K562 (cell line): Measurements from ENCODE around the gene AFF3. TPM values are rescaled to one million over a fixed set of nuclear protein-coding genes. Genes with fewer than 3 reads are reported as not detected.
A peak's percentile ranks its signal among the peaks of the same experiment; 100 is the strongest.

Source experiments
- ATAC-seq: fragments of 200-7000 bp; cut with Tn5 transposase; 3 replicates; pipeline ENCODE4 v1.9.1; 2020; ENCODE audit warnings: moderate library complexity
- BruUV-seq: library from RNA; stranded (reverse); fragments of 400-500 nt; replicated peaks from 2 replicates; lab custom pipeline; 2021; lab: Mats Ljungman, UMichigan
- CTCF ChIA-PET: fragments of 300-600 bp; formaldehyde crosslinking; extraction: SDS; loops from one replicate; lab custom pipeline; 2021; ENCODE audit warnings: low intra/inter-chr PET ratio; lab: Yijun Ruan, JAX
- POLR2A ChIA-PET: fragments of 300-600, 350-650 bp; sonication (Branson Sonifier 250); formaldehyde crosslinking; extraction: SDS; loops from one replicate; lab custom pipeline; 2021; ENCODE audit warnings: antibody characterized with exemption, inconsistent platforms; lab: Yijun Ruan, JAX
- DNase-seq, 4 experiments: peaks; one replicate each; pipeline versions ENCODE4 v3.0.0 to v3.0.0-alpha.2; 2011 to 2018; ENCODE audit warnings: low spot score in 3 of 4, mixed read lengths in 3 of 4; ENCODE audit errors: extremely low read depth in 1 of 4
- FAIRE-seq: peaks from 2 replicates; lab custom pipeline; 2011; peaks lifted over from hg19 to GRCh38; lab: Jason Lieb, UNC
- H2AFZ ChIP-seq: 2 replicates; pipeline ENCODE4 v1.6.0; 2011; ENCODE audit warnings: low read depth, low read length, control low read depth, inconsistent platforms
- H3K27ac ChIP-seq: fragments of 200-600 bp; 3 replicates; pipeline ENCODE4 v1.8.0; 2011; ENCODE audit warnings: low read depth, mild to moderate bottlenecking, control low read depth, inconsistent platforms, low read length, moderate library complexity, mixed read lengths; ENCODE audit errors: extremely low read depth
- H3K27me3 ChIP-seq, 2 experiments: fragments of 300-600 bp in 1 of 2; 2 replicates in 1 of 2; 3 replicates in 1 of 2; pipeline versions ENCODE4 v1.6.0 to v1.8.0; 2011; ENCODE audit warnings: inconsistent platforms in 2 of 2, low read length in 2 of 2, mild to moderate bottlenecking in 1 of 2, mixed read lengths in 1 of 2, moderate library complexity in 1 of 2; ENCODE audit not compliant: control insufficient read depth in 2 of 2, insufficient read depth in 2 of 2
- H3K36me3 ChIP-seq: fragments of 300-600 bp; 3 replicates; pipeline ENCODE4 v1.8.0; 2011; ENCODE audit warnings: mild to moderate bottlenecking, low read length, inconsistent platforms; ENCODE audit not compliant: control insufficient read depth, insufficient read depth
- H3K4me1 ChIP-seq, 2 experiments: fragments of 200-600 bp in 1 of 2; replicated peaks in 1 of 2; 2 replicates in 1 of 2; 3 replicates in 1 of 2; pipeline versions ENCODE4 v1.5.1 to v1.8.0; 2011; ENCODE audit warnings: inconsistent platforms in 2 of 2, low read length in 2 of 2, mild to moderate bottlenecking in 1 of 2, mixed read lengths in 1 of 2, moderate library complexity in 1 of 2; ENCODE audit not compliant: control insufficient read depth in 2 of 2, insufficient read depth in 2 of 2
- H3K4me2 ChIP-seq: 2 replicates; pipeline ENCODE4 v1.6.1; 2011; ENCODE audit warnings: low read length, control low read depth, inconsistent platforms, mixed read lengths; ENCODE audit not compliant: insufficient read depth
- H3K4me3 ChIP-seq: fragments of 200-600 bp; sonication (generic), shearing (Covaris generic); 2 replicates; pipeline ENCODE4 v1.5.1; 2016; ENCODE audit warnings: control low read depth, inconsistent platforms
- H3K79me2 ChIP-seq: fragments of 200-600 bp; 3 replicates; pipeline ENCODE4 v1.8.0; 2011; ENCODE audit warnings: low read length, inconsistent platforms; ENCODE audit not compliant: control insufficient read depth, insufficient read depth
- H3K9ac ChIP-seq, 2 experiments: 2 replicates each; pipeline versions ENCODE4 v1.6.0 to v1.6.1; 2011; ENCODE audit warnings: low read depth in 2 of 2, low read length in 2 of 2, control low read depth in 1 of 2, inconsistent platforms in 1 of 2, mild to moderate bottlenecking in 1 of 2, mixed read lengths in 1 of 2; ENCODE audit not compliant: insufficient read depth in 1 of 2
- H3K9me1 ChIP-seq: one replicate; pipeline ENCODE4 v1.6.0; 2011; ENCODE audit warnings: inconsistent platforms, mild to moderate bottlenecking, low read length, moderate library complexity; ENCODE audit not compliant: control insufficient read depth, insufficient read depth
- H3K9me3 ChIP-seq: replicated peaks from 2 replicates; pipeline ENCODE4 v1.5.1; 2011; ENCODE audit warnings: low read depth, low read length, inconsistent platforms; ENCODE audit not compliant: control insufficient read depth, insufficient read depth
- H4K20me1 ChIP-seq: replicated peaks from 2 replicates; pipeline ENCODE4 v1.6.1; 2011; ENCODE audit warnings: low read length, inconsistent platforms, mixed read lengths; ENCODE audit not compliant: control insufficient read depth, insufficient read depth
- C11orf30 ChIP-seq: fragments of 450-650 bp; IDR thresholded peaks from 2 replicates; pipeline ENCODE4 v1.6.1; 2016; ENCODE audit warnings: low read depth, mild to moderate bottlenecking
- FOXA3 ChIP-seq, 2 experiments: fragments of 450-650 bp in 1 of 2; sonication (generic) in 1 of 2; formaldehyde crosslinking; IDR thresholded peaks in 1 of 2; conservative IDR thresholded peaks in 1 of 2; 2 replicates each; pipeline versions ENCODE4 v1.4.0 to v1.8.0; 2020 to 2022; ENCODE audit warnings: mild to moderate bottlenecking in 2 of 2, missing genetic modification reagents in 1 of 2
- HNRNPK ChIP-seq: fragments of 200-400 bp; formaldehyde crosslinking; IDR thresholded peaks from one replicate; pipeline ENCODE4 v1.6.1; 2018; ENCODE audit warnings: mild to moderate bottlenecking, low read depth, low read length; ENCODE audit not compliant: poor library complexity, severe bottlenecking
- MAFG ChIP-seq: fragments of 450-650 bp; conservative IDR thresholded peaks from 2 replicates; pipeline ENCODE4 v1.6.1; 2016; ENCODE audit warnings: missing genetic modification characterization, missing compliant biosample characterization
- NFE2 ChIP-seq: IDR thresholded peaks from 2 replicates; pipeline ENCODE4 v1.6.1; 2014; ENCODE audit warnings: antibody characterized with exemption, low read depth
- ZNF165 ChIP-seq: fragments of 250-450 bp; sonication (Bioruptor Pico); IDR thresholded peaks from 2 replicates; pipeline ENCODE4 v1.4.0; 2020; ENCODE audit warnings: borderline replicate concordance
- ZNF316 ChIP-seq: fragments of 450-650 bp; IDR thresholded peaks from 2 replicates; pipeline ENCODE4 v1.6.1; 2016
- ZNF766 ChIP-seq: fragments of 200-800 bp; sonication (Bioruptor generic); conservative IDR thresholded peaks from 2 replicates; pipeline ENCODE4 v1.6.1; 2016; ENCODE audit warnings: missing genetic modification characterization, missing compliant biosample characterization
- WGBS: fragments of 100-300 bp; shearing (Covaris generic); methylation state at CpG from one replicate; pipeline ENCODE4 v1.1.6; 2016; ENCODE audit warnings: low coverage, mixed read lengths; ENCODE audit not compliant: insufficient coverage; ENCODE audit errors: missing lambda C conversion rate; 5-methylcytosine and 5-hydroxymethylcytosine counted together
- in situ Hi-C: fragments of 300-500 bp; cut with MboI; formaldehyde crosslinking; loops from 4 replicates; pipeline ENCODE4 v1.15.0; 2018; ENCODE audit warnings: inconsistent platforms, mixed read lengths
- intact Hi-C: fragments of 100-400 bp; cut with micrococcal nuclease; formaldehyde crosslinking; loops from 2 replicates; pipeline ENCODE4 v1.14.2; 2022
- polyA plus RNA-seq, 8 experiments: library from polyadenylated mRNA; depleted of rRNA in 4 of 8; stranded (reverse) in 5 of 8; unstranded in 3 of 8; fragments of >200 nt; fragmentation: Nextera tagmentation in 2 of 8; fragmentation: Illumina TruSeq in 1 of 8; extraction: Ambion mirVana in 2 of 8; extraction: Trizol in 1 of 8; gene quantifications; 2 replicates each; pipeline versions ENCODE4 v1.2.1 to v1.2.3, GENCODE V29; 2011 to 2014; ENCODE audit warnings: inconsistent platforms in 1 of 8, missing spikeins in 1 of 8
- total RNA-seq, 7 experiments: library from RNA; depleted of rRNA in 6 of 7; stranded (reverse); fragments of >200 nt in 6 of 7; fragmentation: Illumina TruSeq in 2 of 7; extraction: Trizol in 2 of 7; gene quantifications; 2 replicates each; pipeline versions ENCODE4 v1.2.1 to v1.2.3, GENCODE V29; 2011 to 2021; ENCODE audit warnings: low replicate concordance in 1 of 7

The AFF3 gene
- total and polyA plus RNA-seq, 9 of the 15 experiments (the other 6 are each of a cell fraction or from before 2014, with no cell fraction given), result 0.02 to 0.11 TPM; not detected in 7

DNA sequence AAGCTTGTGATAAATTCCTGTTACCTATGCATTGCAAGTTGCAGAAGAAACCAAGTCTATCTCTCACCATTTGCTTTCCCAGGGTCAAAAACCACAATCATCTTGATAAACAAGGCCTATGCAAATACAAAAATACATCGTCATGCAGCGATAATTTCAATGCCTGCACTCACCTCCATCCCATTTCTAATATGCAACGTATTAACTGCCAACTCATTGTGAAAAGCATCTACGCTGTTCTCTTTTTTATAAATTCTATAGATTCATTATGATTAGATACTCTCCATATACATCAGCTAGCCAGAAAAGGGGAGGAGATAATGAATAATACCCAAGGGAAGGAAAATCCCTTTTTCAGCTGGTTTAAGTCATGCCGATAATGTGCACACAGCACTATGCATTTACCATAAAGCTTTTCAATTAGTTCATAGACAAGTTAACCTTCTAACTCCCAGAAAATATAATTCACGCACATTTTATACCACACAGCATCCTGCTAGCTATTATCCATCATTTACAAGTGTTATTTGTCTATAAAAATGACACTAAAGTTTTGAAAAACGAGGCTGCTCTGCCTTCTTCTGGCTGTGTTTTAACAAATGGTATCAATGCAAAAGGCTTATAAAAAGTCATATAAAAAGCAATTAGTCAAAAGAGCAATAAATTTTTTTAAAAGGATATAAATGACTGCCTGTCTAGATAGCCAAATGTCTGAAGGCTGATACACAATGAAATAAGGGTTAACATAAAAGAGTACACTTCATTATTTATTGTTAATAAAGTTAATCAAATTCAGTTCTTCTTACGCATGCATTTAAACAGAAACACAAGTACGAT, 77.6 kb downstream of the AFF3 start:
- in situ Hi-C loops (no loop called here), intact Hi-C loops (no loop called here)
- ChIA-PET POLR2A (no interaction called here), CTCF (no interaction called here)
- Histone ChIP-seq H3K9me1 (no peaks in the 10 kb centered on the region), H3K36me3 (no peaks in the 10 kb centered on the region), H3K9ac (no peak overlapping the region), H4K20me1 (no peaks in the 10 kb centered on the region), H3K4me2 (no peak overlapping the region), H3K27me3 (no peaks in the 10 kb centered on the region; a peak in 2 of 5 replicates), H3K27ac (no peak overlapping the region), H3K79me2 (no peaks in the 10 kb centered on the region), H3K4me3 (no peak overlapping the region), H3K4me1 (no peaks in the 10 kb centered on the region), H3K9me3 (no peaks in the 10 kb centered on the region), H2AFZ (no peak overlapping the region)
- WGBS, result 6% methylated on average over 9 of the region's 9 CpGs
- no TSS peak for BruUV-seq
- FAIRE-seq (no peak), ATAC-seq (no peak), DNase-seq (no peak)
- no peak for TF ChIP-seq HNRNPK
- TF ChIP-seq NFE2, result peak; percentile 46
- peak in 1 of 2 experiments; percentile 75; a peak in 2 of 4 replicates for TF ChIP-seq FOXA3 (CRISPR knock-in tag; conservative IDR thresholded peaks at IDR 0.05 in 1 of 2, IDR thresholded peaks at IDR 0.05 in 1 of 2)
- peak; percentile 81 for TF ChIP-seq ZNF766
- peak; percentile 18; the same call in 1 of the 2 replicates for TF ChIP-seq C11orf30
- TF ChIP-seq MAFG (tag), result peak; percentile 59; the same call in 1 of the 2 replicates
- TF ChIP-seq ZNF316, result peak; percentile 34; the same call in 1 of the 2 replicates
- TF ChIP-seq ZNF165 (CRISPR knock-in tag), result no peak
